ENCODE measurements around the gene CDSN. TPM values are rescaled to one million over a fixed set of nuclear protein-coding genes. Genes with fewer than 3 reads are reported as not detected.

Gene CDSN
- total RNA-seq, 1 donor from 2014 or later = not detected

GRCh38 chr6:31116661-31117385 lies 3.4 kb downstream of the CDSN start:
- DNase-seq (ENCODE audit: low spot score in 2 of 2, unreplicated experiment in 2 of 2) = no peak
- H3K9me3 Mint-ChIP-seq = no peaks in the 10 kb centered on the region
- H3K27me3 Mint-ChIP-seq (ENCODE audit: low read depth) = peaks cover 31% of the 10 kb centered on the region
- no peaks in the 10 kb centered on the region for H3K36me3 Mint-ChIP-seq
- H3K27ac Mint-ChIP-seq = no peak overlapping the region
- H3K4me3 Mint-ChIP-seq = no peak overlapping the region
- TF ChIP-seq CTCF (IDR thresholded peaks at IDR 0.05; ENCODE audit: unreplicated experiment) = no peak
- H3K4me1 Mint-ChIP-seq = peaks cover 18% of the 10 kb centered on the region

- Mint-ChIP-seq H3K36me3 (no peaks in the 10 kb centered on the region), H3K27me3 (ENCODE audit: low read depth) (peaks cover 33% of the 10 kb centered on the region), H3K4me1 (peaks cover 16% of the 10 kb centered on the region), H3K9me3 (no peaks in the 10 kb centered on the region), H3K27ac (no peak overlapping the region), H3K4me3 (no peak overlapping the region)
- TF ChIP-seq CTCF (IDR thresholded peaks at IDR 0.05; ENCODE audit: unreplicated experiment) = no peak
- no peak for DNase-seq (ENCODE audit: low spot score in 2 of 2, unreplicated experiment in 2 of 2)
Observed at GRCh38 chr6:31115941-31116560, 4.2 kb downstream of the CDSN start.

GRCh38 chr6:31114970-31115849 lies 5.0 kb downstream of the CDSN start:
- no peak for DNase-seq (ENCODE audit: low spot score in 2 of 2, unreplicated experiment in 2 of 2)
- peaks cover 17% of the 10 kb centered on the region for H3K4me1 Mint-ChIP-seq
- H3K9me3 Mint-ChIP-seq = no peaks in the 10 kb centered on the region
- no peak overlapping the region for H3K27ac Mint-ChIP-seq
- no peak for TF ChIP-seq CTCF (IDR thresholded peaks at IDR 0.05; ENCODE audit: unreplicated experiment)
- no peaks in the 10 kb centered on the region for H3K36me3 Mint-ChIP-seq
- H3K27me3 Mint-ChIP-seq (ENCODE audit: low read depth) = peaks cover 41% of the 10 kb centered on the region
- H3K4me3 Mint-ChIP-seq = no peak overlapping the region

GRCh38 chr6:31114541-31114878 lies 5.7 kb downstream of the CDSN start, which contains the start of gene PSORS1C1:
Gene PSORS1C1 (plus strand): TSS chr6:31114800. CDS start chr6:31129633, 14,833 bp downstream.
- H3K4me3 Mint-ChIP-seq = no peak within 1 kb of the TSS
- DNase-seq (ENCODE audit: low spot score in 2 of 2, unreplicated experiment in 2 of 2) = no peak
- H3K4me1 Mint-ChIP-seq = peaks cover 17% of the 10 kb centered on the region
- no peaks in the 10 kb centered on the region for H3K36me3 Mint-ChIP-seq
- no peaks in the 10 kb centered on the region for H3K9me3 Mint-ChIP-seq
- H3K27me3 Mint-ChIP-seq (ENCODE audit: low read depth) = peaks cover 48% of the 10 kb centered on the region
- TF ChIP-seq CTCF (IDR thresholded peaks at IDR 0.05; ENCODE audit: unreplicated experiment) = no peak
- peak within 1 kb of the TSS; percentile 72 for H3K27ac Mint-ChIP-seq

GRCh38 chr6:31113861-31114540 lies 6.2 kb downstream of the CDSN start:
- peaks cover 17% of the 10 kb centered on the region for H3K4me1 Mint-ChIP-seq
- peak overlapping the region; percentile 72 for H3K27ac Mint-ChIP-seq
- H3K9me3 Mint-ChIP-seq = no peaks in the 10 kb centered on the region
- H3K4me3 Mint-ChIP-seq = no peak overlapping the region
- peaks cover 49% of the 10 kb centered on the region for H3K27me3 Mint-ChIP-seq (ENCODE audit: low read depth)
- H3K36me3 Mint-ChIP-seq = no peaks in the 10 kb centered on the region
- no peak for TF ChIP-seq CTCF (IDR thresholded peaks at IDR 0.05; ENCODE audit: unreplicated experiment)
- DNase-seq (ENCODE audit: low spot score in 2 of 2, unreplicated experiment in 2 of 2) = no peak
